ENCODE measurements around the gene RGS4. TPM values are rescaled to one million over a fixed set of nuclear protein-coding genes. Genes with fewer than 3 reads are reported as not detected.

Gene RGS4
- total RNA-seq, 1 donor from 2014 or later = 72.0 TPM

DNA sequence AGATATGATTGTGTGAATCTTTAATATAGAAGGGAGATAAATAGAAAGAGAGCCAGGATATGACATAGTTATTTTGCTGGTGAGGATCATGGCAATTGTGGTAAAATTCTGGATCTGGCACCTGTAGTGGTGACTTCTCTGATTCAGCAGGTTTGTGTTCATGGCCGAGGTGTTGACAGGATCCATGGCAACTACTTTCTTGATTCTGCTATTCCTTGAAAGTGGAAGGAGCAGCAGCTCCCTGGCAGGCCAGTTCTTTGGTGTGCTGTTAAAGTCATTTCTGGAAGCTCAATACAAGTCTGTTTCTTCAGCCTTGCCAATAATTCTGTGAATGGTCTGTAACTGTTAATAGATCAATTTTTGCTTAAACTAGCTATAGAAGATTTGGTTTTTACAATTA lies 33.4 kb downstream of the RGS4 start:
- DNase-seq (ENCODE audit: low spot score) = no peak

DNA sequence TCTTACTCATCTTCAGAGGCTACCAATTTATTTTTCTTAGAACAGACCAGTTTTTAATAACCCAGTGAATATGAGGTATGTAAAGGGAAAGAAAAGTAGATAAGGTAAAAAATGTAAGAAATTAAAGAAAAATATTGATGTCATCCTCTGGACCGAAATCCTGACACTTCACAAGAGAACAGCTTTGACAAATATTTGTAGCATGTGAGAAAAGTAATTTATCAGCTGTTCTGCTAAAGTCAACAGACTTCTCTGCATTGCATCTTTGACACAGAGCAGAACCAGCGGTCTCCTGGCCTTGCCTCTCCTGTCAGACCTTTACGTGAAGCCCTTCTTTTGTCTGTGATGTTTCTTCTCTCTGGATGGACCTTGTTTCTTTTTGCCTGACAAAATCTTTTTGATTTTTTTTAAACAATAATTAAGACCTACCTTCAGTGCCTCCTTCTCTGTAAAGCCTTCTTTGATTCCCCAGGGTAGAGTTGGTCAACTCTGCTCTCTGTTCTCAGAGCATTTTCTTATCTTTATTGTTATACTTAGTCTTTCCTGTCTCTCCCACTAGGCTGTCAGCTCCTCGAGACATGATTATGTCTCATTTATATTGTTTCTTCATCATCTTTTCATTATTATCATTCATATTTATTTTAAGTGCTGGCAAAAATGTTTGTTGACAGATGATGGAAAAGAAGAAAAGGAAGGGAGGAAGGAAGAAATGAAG lies 35.4 kb downstream of the RGS4 start:
- peak; percentile 25 for DNase-seq (ENCODE audit: low spot score)

DNA sequence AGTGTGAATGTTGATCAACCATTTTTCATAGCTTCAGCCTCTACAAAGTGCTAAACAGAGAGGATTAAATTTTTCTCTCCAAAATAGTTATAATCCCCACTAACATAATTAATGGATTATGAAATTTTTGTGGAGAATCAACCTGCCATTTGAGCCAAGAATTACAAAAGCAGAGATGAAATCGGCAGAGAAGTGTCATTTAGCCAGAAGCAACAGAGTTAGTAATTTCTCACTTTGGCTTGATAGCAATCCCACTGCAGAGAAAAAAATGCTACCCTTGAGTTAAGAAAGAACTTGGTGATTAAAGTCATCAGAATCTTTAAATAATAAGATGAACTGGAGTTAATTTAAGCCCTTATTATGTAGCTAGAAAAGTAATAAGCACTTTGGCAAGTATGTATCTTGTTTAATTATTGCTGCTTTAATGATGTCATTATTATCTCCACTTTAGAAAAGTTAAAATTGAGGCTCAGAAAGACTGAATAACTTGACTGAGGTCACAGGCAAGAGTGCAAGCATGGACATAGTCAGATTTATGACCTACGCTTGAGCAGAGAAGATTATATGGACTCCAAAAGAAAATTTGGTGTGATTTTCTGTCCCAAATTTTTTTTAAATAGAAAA lies 37.3 kb downstream of the RGS4 start:
- DNase-seq (ENCODE audit: low spot score) = no peak

DNA sequence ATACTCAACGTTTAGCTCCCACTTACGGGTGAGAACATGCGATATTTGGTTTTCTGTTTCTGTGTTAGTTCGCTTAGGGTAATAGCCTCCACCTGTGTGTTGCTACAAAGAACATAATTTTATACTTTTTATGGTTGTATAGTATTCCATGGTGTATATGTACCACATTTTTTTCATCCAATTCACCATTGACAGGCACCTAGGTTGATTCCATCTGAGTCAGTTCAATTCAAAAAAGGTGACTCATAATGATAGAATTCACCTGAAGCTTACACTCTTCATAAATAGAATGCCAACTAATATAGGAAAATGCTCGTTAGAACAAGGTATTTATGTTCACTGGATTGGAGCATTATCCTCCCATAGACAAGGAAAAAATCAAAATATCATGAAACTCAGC lies 38.5 kb downstream of the RGS4 start:
- DNase-seq (ENCODE audit: low spot score) = no peak

DNA sequence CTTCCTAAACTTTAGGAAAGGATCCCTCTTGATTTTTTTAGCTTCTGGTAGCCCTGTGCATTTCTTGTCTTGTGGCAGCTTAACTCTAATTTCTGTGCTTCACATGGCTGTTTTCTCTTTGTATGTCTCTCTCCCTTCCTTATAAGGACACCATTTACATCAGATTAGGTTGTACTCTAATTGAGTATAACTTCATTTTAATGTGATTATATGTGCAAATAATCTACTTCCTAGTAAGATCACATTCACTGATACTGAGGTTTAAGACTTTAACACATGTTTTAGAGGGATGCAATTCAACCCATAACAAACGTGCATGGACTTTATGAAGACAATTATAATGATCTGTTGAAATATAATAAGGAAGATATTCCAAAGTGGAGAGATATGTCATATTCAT lies 46.7 kb downstream of the RGS4 start:
- DNase-seq (ENCODE audit: low spot score) = no peak

DNA sequence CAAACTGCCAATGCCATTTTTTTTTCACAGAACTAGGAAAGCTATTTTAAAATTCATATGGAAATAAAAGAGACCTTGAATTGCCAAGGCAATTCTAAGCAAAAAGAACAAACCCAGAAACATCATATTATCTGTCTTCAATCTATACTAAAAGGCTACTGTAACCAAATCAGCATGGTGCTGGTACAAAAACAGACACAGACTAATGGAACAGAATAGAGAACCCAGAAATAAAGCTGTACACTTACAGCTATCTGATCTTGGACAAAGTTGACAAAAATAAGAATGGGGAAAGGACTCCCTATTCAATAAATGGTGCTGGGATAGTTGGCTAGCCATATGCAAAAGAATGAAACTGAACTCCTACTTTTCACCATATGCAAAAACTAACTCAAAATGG lies 50.5 kb downstream of the RGS4 start:
- DNase-seq (ENCODE audit: low spot score) = no peak

DNA sequence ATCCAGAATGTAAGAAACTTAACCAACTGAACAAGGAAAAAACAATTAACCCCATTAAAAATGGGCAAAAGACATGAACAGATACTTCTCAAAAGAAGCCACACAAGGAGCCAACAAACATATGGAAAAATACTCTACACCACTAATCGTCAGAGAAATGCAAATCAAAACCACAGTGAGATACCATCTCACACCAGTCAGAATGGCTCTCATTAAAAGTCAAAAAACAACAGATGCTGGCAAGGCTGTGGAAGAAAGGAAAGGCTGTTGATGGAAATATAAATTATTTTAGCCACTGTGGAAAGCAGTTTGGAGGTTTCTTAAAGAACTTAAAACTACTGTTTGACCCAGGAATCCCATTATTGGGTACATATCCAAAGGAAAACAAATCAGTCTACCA lies 51.2 kb downstream of the RGS4 start:
- no peak for DNase-seq (ENCODE audit: low spot score)

DNA sequence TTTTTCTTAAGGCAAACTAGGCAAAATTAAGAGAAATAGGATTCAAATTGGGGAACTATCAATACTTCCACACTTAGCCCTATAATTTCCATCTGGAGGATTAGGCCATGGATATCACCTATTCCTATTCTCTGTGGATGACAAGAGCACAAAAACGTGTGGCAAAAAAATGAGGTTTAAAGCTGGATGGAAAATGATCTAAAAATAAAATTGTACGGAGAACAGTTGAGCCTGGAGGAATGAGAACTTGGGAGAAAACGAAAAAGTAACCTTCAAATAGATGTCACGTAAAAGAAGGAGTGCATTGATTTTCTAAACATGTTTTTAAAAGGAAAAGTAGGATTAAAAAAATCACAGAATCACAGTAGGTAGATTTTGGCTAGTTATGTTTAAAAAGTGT lies 55.7 kb downstream of the RGS4 start:
- no peak for DNase-seq (ENCODE audit: low spot score)

Other genes starting within 250 kb of the RGS4 start
- gene CCDC190, start 208.2 kb upstream of the RGS4 start, total RNA-seq (ENCODE audit: insufficient read depth, low replicate concordance) = 31.3 TPM
- gene RGS5, start 133.6 kb downstream of the RGS4 start, total RNA-seq (ENCODE audit: insufficient read depth, low replicate concordance) = 59.7 TPM

All from umbilical cord (tissue), 2 donors.